Measurements from ENCODE around the gene BRDT. TPM values are rescaled to one million over a fixed set of nuclear protein-coding genes. Genes with fewer than 3 reads are reported as not detected.

Gene BRDT
- total and polyA plus RNA-seq, 3 donors from 2014 or later, result 70.8 to 141 (median 97.4) TPM

- no peaks in the 10 kb centered on the region for H3K27me3 ChIP-seq
- no peak overlapping the region for H3K27ac ChIP-seq
- no peaks in the 10 kb centered on the region for H3K4me1 ChIP-seq
- no peak for DNase-seq
- H3K9me3 ChIP-seq, result no peaks in the 10 kb centered on the region
- no peaks in the 10 kb centered on the region for H3K36me3 ChIP-seq (ENCODE audit: low read depth, missing control alignments)
- intact Hi-C loops (cut with DNase I; ENCODE audit: low total_unique reads), result no loop called here
- no peak overlapping the region for H3K4me3 ChIP-seq
- TF ChIP-seq POLR2A (IDR thresholded peaks at IDR 0.05) (no peak), CTCF (IDR thresholded peaks at IDR 0.05) (no peak)
- WGBS, 2 donors, result 74 to 77% methylated on average over 9 of the region's 9 CpGs
Observed at GRCh38 chr1:92026806-92027205, 77.6 kb downstream of the BRDT start.

GRCh38 chr1:92029241-92029922, 80.2 kb downstream of the BRDT start:
- no peak for TF ChIP-seq CTCF (IDR thresholded peaks at IDR 0.05)
- TF ChIP-seq POLR2A (IDR thresholded peaks at IDR 0.05), result no peak
- no peak for DNase-seq
- Histone ChIP-seq H3K27me3 (no peaks in the 10 kb centered on the region), H3K4me3 (peak overlapping the region in 1 of 2 donors; percentile 53), H3K27ac (no peak overlapping the region), H3K36me3 (ENCODE audit: low read depth, missing control alignments) (no peaks in the 10 kb centered on the region), H3K4me1 (no peaks in the 10 kb centered on the region), H3K9me3 (no peaks in the 10 kb centered on the region)
- intact Hi-C loops (cut with DNase I; ENCODE audit: low total_unique reads), result no loop called here
- 32 to 39% methylated on average over 25 to 31 of the region's 31 CpGs for WGBS, 2 donors

DNA sequence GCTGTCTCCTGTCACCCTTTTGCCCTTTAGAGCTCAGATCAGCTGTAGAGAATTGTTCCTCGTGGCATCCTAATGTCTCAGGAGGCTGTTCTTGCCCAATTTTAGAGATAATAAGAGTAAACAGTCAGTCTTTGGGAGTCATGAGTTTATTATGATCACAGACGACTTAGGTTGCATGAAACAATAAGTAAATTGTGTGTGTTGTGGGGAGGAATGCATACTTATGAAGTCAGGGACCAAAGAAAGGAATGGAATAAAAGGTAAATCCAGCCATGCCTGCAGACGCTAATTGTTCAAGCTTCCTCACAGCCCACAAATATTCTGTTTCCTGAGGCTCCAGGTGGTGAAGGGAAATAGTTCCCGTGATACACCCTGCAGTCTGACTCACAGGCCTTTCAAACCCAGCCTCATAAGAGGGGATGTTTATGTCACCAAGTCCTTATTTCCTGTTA, 81.5 kb downstream of the BRDT start:
- TF ChIP-seq CTCF (IDR thresholded peaks at IDR 0.05) (no peak), POLR2A (IDR thresholded peaks at IDR 0.05) (no peak)
- H3K36me3 ChIP-seq (ENCODE audit: low read depth, missing control alignments), result no peaks in the 10 kb centered on the region
- intact Hi-C loops (cut with DNase I; ENCODE audit: low total_unique reads), result no loop called here
- no peak overlapping the region for H3K27ac ChIP-seq
- H3K4me3 ChIP-seq, result no peak overlapping the region
- no peaks in the 10 kb centered on the region for H3K27me3 ChIP-seq
- DNase-seq, result no peak
- H3K4me1 ChIP-seq, result no peaks in the 10 kb centered on the region
- H3K9me3 ChIP-seq, result no peaks in the 10 kb centered on the region
- 26 to 31% methylated on average over 4 of the region's 4 CpGs for WGBS, 2 donors

DNA sequence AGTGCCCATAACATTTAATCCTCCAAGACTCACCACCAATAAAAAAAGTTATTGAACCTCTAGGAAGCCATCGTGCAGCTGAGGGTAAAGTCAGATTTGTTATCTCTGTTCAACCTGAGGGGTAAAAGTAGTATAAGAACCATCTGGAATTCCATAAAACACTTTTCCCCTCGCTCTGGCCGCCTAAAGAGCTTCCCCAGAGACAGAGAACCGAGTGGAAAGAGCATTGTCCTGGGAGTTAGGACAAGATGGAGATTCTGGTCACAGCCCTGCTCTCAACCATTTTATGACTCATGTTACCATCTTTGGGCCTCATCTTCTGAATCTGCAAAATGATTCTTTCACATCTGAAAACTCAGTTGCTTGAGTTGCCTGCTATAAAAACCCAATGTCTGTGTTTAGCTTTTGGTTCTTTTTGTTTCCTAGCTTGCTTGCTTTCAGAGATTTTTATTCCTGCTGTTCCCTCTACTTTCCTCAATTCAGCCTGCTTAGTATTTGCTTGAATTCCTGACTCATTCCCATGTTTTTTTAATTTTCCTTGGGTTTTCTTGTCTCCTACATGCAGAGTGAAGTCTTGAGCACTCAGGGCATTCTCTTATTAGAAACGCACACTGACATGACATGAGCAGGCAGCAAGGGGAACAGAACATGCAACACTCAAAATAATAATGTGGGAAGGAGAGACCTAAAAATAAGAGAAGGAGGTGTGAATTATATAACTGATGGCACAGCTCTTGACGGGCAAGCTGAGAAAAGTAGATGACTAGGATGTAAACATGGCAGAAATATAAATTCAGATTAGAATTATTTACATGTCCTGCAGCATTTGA, 82.3 kb downstream of the BRDT start:
- intact Hi-C loops (cut with DNase I; ENCODE audit: low total_unique reads), result no loop called here
- Histone ChIP-seq H3K4me3 (no peak overlapping the region), H3K9me3 (no peaks in the 10 kb centered on the region), H3K27ac (no peak overlapping the region), H3K4me1 (no peaks in the 10 kb centered on the region), H3K36me3 (ENCODE audit: low read depth, missing control alignments) (no peaks in the 10 kb centered on the region), H3K27me3 (no peaks in the 10 kb centered on the region)
- TF ChIP-seq CTCF (IDR thresholded peaks at IDR 0.05) (no peak), POLR2A (IDR thresholded peaks at IDR 0.05) (no peak)
- 64 to 75% methylated on average over 6 of the region's 6 CpGs for WGBS, 2 donors
- DNase-seq, result no peak

Measured in testis (tissue), 3 donors.